ENCODE measurements around the gene BAAT. TPM values are rescaled to one million over a fixed set of nuclear protein-coding genes. Genes with fewer than 3 reads are reported as not detected.

BAAT gene
- total and polyA plus RNA-seq, 4 experiments from 2014 or later = 0.08 to 0.15 TPM; not detected in 2

- peaks cover 0 to 2% of the 10 kb centered on the region in 2 donors for H3K27me3 Mint-ChIP-seq
- intact Hi-C loops (cut with micrococcal nuclease) = no loop called here
- H3K4me3 Mint-ChIP-seq = no peak overlapping the region
Observed at GRCh38 chr9:101362450-101362849, 22.4 kb downstream of the BAAT start.

GRCh38 chr9:101360647-101361046 lies 24.2 kb downstream of the BAAT start:
- H3K36me3 Mint-ChIP-seq = no peaks in the 10 kb centered on the region
- no peaks in the 10 kb centered on the region for H3K4me1 ChIP-seq (ENCODE audit: insufficient read depth, low read length)
- H3K9me3 ChIP-seq (ENCODE audit: control insufficient read depth in 1 of 2, low read length in 2 of 2) = no peaks in the 10 kb centered on the region
- H3K27ac Mint-ChIP-seq = no peak overlapping the region
- no peaks in the 10 kb centered on the region for H3K4me1 Mint-ChIP-seq
- no peak overlapping the region for H3K4me3 Mint-ChIP-seq
- H3K36me3 ChIP-seq (ENCODE audit: insufficient read depth, low read length) = no peaks in the 10 kb centered on the region
- peaks cover 0 to 4% of the 10 kb centered on the region in 2 donors for H3K27me3 Mint-ChIP-seq
- ChIA-PET POLR2A (ENCODE audit: partially characterized antibody) (no interaction called here), CTCF (ENCODE audit: partially characterized antibody) (no interaction called here)
- intact Hi-C loops (cut with micrococcal nuclease) = no loop called here
- H3K9me3 Mint-ChIP-seq = peaks cover 0 to 2% (median 0%) of the 10 kb centered on the region in 8 donors
- no peaks in the 10 kb centered on the region for H3K27me3 ChIP-seq (ENCODE audit: insufficient read depth, low read length)
- DNase-seq = no peak
- H3K4me3 ChIP-seq (ENCODE audit: low read length in 2 of 2) = no peak overlapping the region
- no peak overlapping the region for H3K27ac ChIP-seq (ENCODE audit: low read depth, low read length)

More at GRCh38 chr9:101362450-101362849, 22.4 kb downstream of the BAAT start:
- no peaks in the 10 kb centered on the region for H3K27me3 ChIP-seq (ENCODE audit: insufficient read depth, low read length)
- CTCF ChIA-PET (ENCODE audit: partially characterized antibody) = no interaction called here
- no peaks in the 10 kb centered on the region for H3K4me1 ChIP-seq (ENCODE audit: insufficient read depth, low read length)
- Mint-ChIP-seq H3K36me3 (no peaks in the 10 kb centered on the region), H3K4me1 (no peaks in the 10 kb centered on the region), H3K27ac (no peak overlapping the region), H3K9me3 (peaks cover 0 to 2% (median 0%) of the 10 kb centered on the region in 8 donors)
- no peak overlapping the region for H3K27ac ChIP-seq (ENCODE audit: low read depth, low read length)
- H3K36me3 ChIP-seq (ENCODE audit: insufficient read depth, low read length) = no peaks in the 10 kb centered on the region
- no peaks in the 10 kb centered on the region for H3K9me3 ChIP-seq (ENCODE audit: control insufficient read depth in 1 of 2, low read length in 2 of 2)
- POLR2A ChIA-PET (ENCODE audit: partially characterized antibody) = no interaction called here
- DNase-seq = no peak
- no peak overlapping the region for H3K4me3 ChIP-seq (ENCODE audit: low read length in 2 of 2)

- intact Hi-C loops (cut with micrococcal nuclease) = no loop called here
- Mint-ChIP-seq H3K27ac (no peak overlapping the region), H3K36me3 (no peaks in the 10 kb centered on the region), H3K27me3 (peaks cover 0 to 4% of the 10 kb centered on the region in 2 donors), H3K9me3 (peaks cover 0 to 2% (median 0%) of the 10 kb centered on the region in 8 donors), H3K4me1 (no peaks in the 10 kb centered on the region), H3K4me3 (no peak overlapping the region)
- ChIA-PET CTCF (ENCODE audit: partially characterized antibody) (no interaction called here), POLR2A (ENCODE audit: partially characterized antibody) (no interaction called here)
- Histone ChIP-seq H3K4me3 (ENCODE audit: low read length in 2 of 2) (no peak overlapping the region), H3K27me3 (ENCODE audit: insufficient read depth, low read length) (no peaks in the 10 kb centered on the region), H3K27ac (ENCODE audit: low read depth, low read length) (no peak overlapping the region), H3K9me3 (ENCODE audit: control insufficient read depth in 1 of 2, low read length in 2 of 2) (no peaks in the 10 kb centered on the region), H3K4me1 (ENCODE audit: insufficient read depth, low read length) (no peaks in the 10 kb centered on the region), H3K36me3 (ENCODE audit: insufficient read depth, low read length) (no peaks in the 10 kb centered on the region)
- no peak for DNase-seq
Observed at GRCh38 chr9:101359679-101360078, 25.1 kb downstream of the BAAT start.

- Histone ChIP-seq H3K4me1 (ENCODE audit: insufficient read depth, low read length) (no peaks in the 10 kb centered on the region), H3K36me3 (ENCODE audit: insufficient read depth, low read length) (no peaks in the 10 kb centered on the region), H3K4me3 (ENCODE audit: low read length in 2 of 2) (no peak overlapping the region), H3K9me3 (ENCODE audit: control insufficient read depth in 1 of 2, low read length in 2 of 2) (no peaks in the 10 kb centered on the region), H3K27ac (ENCODE audit: low read depth, low read length) (no peak overlapping the region), H3K27me3 (ENCODE audit: insufficient read depth, low read length) (no peaks in the 10 kb centered on the region)
- peaks cover 0 to 2% of the 10 kb centered on the region in 2 donors for H3K27me3 Mint-ChIP-seq
- H3K9me3 Mint-ChIP-seq = no peaks in the 10 kb centered on the region
- H3K36me3 Mint-ChIP-seq = no peaks in the 10 kb centered on the region
- ChIA-PET POLR2A (ENCODE audit: partially characterized antibody) (no interaction called here), CTCF (ENCODE audit: partially characterized antibody) (no interaction called here)
- no peaks in the 10 kb centered on the region for H3K4me1 Mint-ChIP-seq
- no peak for DNase-seq
- H3K27ac Mint-ChIP-seq = no peak overlapping the region
- no peak overlapping the region for H3K4me3 Mint-ChIP-seq
- intact Hi-C loops (cut with micrococcal nuclease) = no loop called here
Observed at GRCh38 chr9:101356619-101357018, 28.2 kb downstream of the BAAT start.

- H3K27ac Mint-ChIP-seq = no peak overlapping the region
- ChIA-PET POLR2A (ENCODE audit: partially characterized antibody) (no interaction called here), CTCF (ENCODE audit: partially characterized antibody) (interaction anchor here (1.0 kb wide), 1 partner anchor 42 kb away, joined by 3 read pairs; no protein-coding TSS in a partner anchor)
- Histone ChIP-seq H3K4me3 (ENCODE audit: low read length in 2 of 2) (no peak overlapping the region), H3K27me3 (ENCODE audit: insufficient read depth, low read length) (no peaks in the 10 kb centered on the region), H3K9me3 (ENCODE audit: control insufficient read depth in 1 of 2, low read length in 2 of 2) (no peaks in the 10 kb centered on the region), H3K27ac (ENCODE audit: low read depth, low read length) (no peak overlapping the region), H3K4me1 (ENCODE audit: insufficient read depth, low read length) (no peaks in the 10 kb centered on the region), H3K36me3 (ENCODE audit: insufficient read depth, low read length) (no peaks in the 10 kb centered on the region)
- H3K4me3 Mint-ChIP-seq = no peak overlapping the region
- peaks cover 0 to 2% of the 10 kb centered on the region in 2 donors for H3K27me3 Mint-ChIP-seq
- intact Hi-C loops (cut with micrococcal nuclease) = no loop called here
- H3K9me3 Mint-ChIP-seq = no peaks in the 10 kb centered on the region
- H3K4me1 Mint-ChIP-seq = no peaks in the 10 kb centered on the region
- no peaks in the 10 kb centered on the region for H3K36me3 Mint-ChIP-seq
- DNase-seq = no peak
Observed at GRCh38 chr9:101354765-101355708, 29.8 kb downstream of the BAAT start.

- no peaks in the 10 kb centered on the region for H3K36me3 Mint-ChIP-seq
Observed at GRCh38 chr9:101354143-101354764, 30.6 kb downstream of the BAAT start.

GRCh38 chr9:101353683-101354082 lies 31.1 kb downstream of the BAAT start:
- H3K4me1 ChIP-seq (ENCODE audit: insufficient read depth, low read length) = no peaks in the 10 kb centered on the region
- intact Hi-C loops (cut with micrococcal nuclease) = no loop called here
- H3K4me3 Mint-ChIP-seq = no peak overlapping the region
- no peak overlapping the region for H3K4me3 ChIP-seq (ENCODE audit: low read length in 2 of 2)
- peaks cover 0 to 2% of the 10 kb centered on the region in 2 donors for H3K27me3 Mint-ChIP-seq
- H3K27ac Mint-ChIP-seq = no peak overlapping the region
- no peak for DNase-seq
- no peaks in the 10 kb centered on the region for H3K4me1 Mint-ChIP-seq
- no peaks in the 10 kb centered on the region for H3K9me3 Mint-ChIP-seq
- H3K36me3 ChIP-seq (ENCODE audit: insufficient read depth, low read length) = no peaks in the 10 kb centered on the region
- H3K27ac ChIP-seq (ENCODE audit: low read depth, low read length) = no peak overlapping the region
- CTCF ChIA-PET (ENCODE audit: partially characterized antibody) = no interaction called here
- POLR2A ChIA-PET (ENCODE audit: partially characterized antibody) = no interaction called here
- H3K9me3 ChIP-seq (ENCODE audit: control insufficient read depth in 1 of 2, low read length in 2 of 2) = no peaks in the 10 kb centered on the region
- H3K27me3 ChIP-seq (ENCODE audit: insufficient read depth, low read length) = no peaks in the 10 kb centered on the region
- no peaks in the 10 kb centered on the region for H3K36me3 Mint-ChIP-seq

More at GRCh38 chr9:101354143-101354764, 30.6 kb downstream of the BAAT start:
- H3K27ac ChIP-seq (ENCODE audit: low read depth, low read length) = no peak overlapping the region
- Mint-ChIP-seq H3K9me3 (no peaks in the 10 kb centered on the region), H3K4me3 (no peak overlapping the region), H3K27me3 (peaks cover 0 to 2% of the 10 kb centered on the region in 2 donors), H3K4me1 (no peaks in the 10 kb centered on the region), H3K27ac (no peak overlapping the region)
- no peaks in the 10 kb centered on the region for H3K27me3 ChIP-seq (ENCODE audit: insufficient read depth, low read length)
- ChIA-PET CTCF (ENCODE audit: partially characterized antibody) (no interaction called here), POLR2A (ENCODE audit: partially characterized antibody) (no interaction called here)
- no peaks in the 10 kb centered on the region for H3K36me3 ChIP-seq (ENCODE audit: insufficient read depth, low read length)
- no peaks in the 10 kb centered on the region for H3K9me3 ChIP-seq (ENCODE audit: control insufficient read depth in 1 of 2, low read length in 2 of 2)
- no peak overlapping the region for H3K4me3 ChIP-seq (ENCODE audit: low read length in 2 of 2)
- no peak for DNase-seq
- intact Hi-C loops (cut with micrococcal nuclease) = no loop called here
- H3K4me1 ChIP-seq (ENCODE audit: insufficient read depth, low read length) = no peaks in the 10 kb centered on the region
